Measurements from ENCODE around the gene B3GNT2. TPM values are rescaled to one million over a fixed set of nuclear protein-coding genes. Genes with fewer than 3 reads are reported as not detected.

The B3GNT2 gene
- total RNA-seq, 6 experiments from 2014 or later: 9.1 to 11.0 (median 9.9) TPM

- peaks cover 0 to 57% (median 8%) of the 10 kb centered on the region in 4 donors for H3K4me1 ChIP-seq
- TF ChIP-seq POLR2A (IDR thresholded peaks at IDR 0.05) (no peak), CTCF (IDR thresholded peaks at IDR 0.05) (no peak)
- H3K4me3 ChIP-seq: no peak overlapping the region
- H3K27me3 ChIP-seq: no peaks in the 10 kb centered on the region
- DNase-seq (no peak), ATAC-seq (peak; percentile 42 to 76 (median 46))
- no peaks in the 10 kb centered on the region for H3K36me3 ChIP-seq
- WGBS (ENCODE audit: insufficient coverage, low coverage, low lambda C conversion rate, missing lambda C conversion rate): 68% methylated on average over 8 of the region's 8 CpGs
- intact Hi-C loops (cut with DNase I): no loop called here
- H3K27ac ChIP-seq: peak overlapping the region in 2 of 3 donors; percentile 5 to 28
- H3K9me3 ChIP-seq: no peaks in the 10 kb centered on the region
These were observed 20.7 kb downstream of the B3GNT2 start for GRCh38 chr2:62216616-62217015.

- Histone ChIP-seq H3K4me3 (no peak overlapping the region), H3K4me1 (peaks cover 0 to 57% (median 8%) of the 10 kb centered on the region in 4 donors), H3K27ac (peak overlapping the region in 1 of 3 donors; percentile 28), H3K27me3 (no peaks in the 10 kb centered on the region), H3K9me3 (no peaks in the 10 kb centered on the region), H3K36me3 (peaks cover 0 to 1% (median under 1%) of the 10 kb centered on the region in 4 donors)
- WGBS (ENCODE audit: insufficient coverage, low coverage, low lambda C conversion rate, missing lambda C conversion rate): 75% methylated on average over 2 of the region's 10 CpGs
- intact Hi-C loops (cut with DNase I): no loop called here
- ATAC-seq (peak in 1 of 4 donors; percentile 16), DNase-seq (no peak)
- TF ChIP-seq POLR2A (IDR thresholded peaks at IDR 0.05) (no peak), CTCF (IDR thresholded peaks at IDR 0.05) (no peak)
These were observed 21.5 kb downstream of the B3GNT2 start for GRCh38 chr2:62217421-62217820.

GRCh38 chr2:62217970-62218369, 22.1 kb downstream of the B3GNT2 start:
- no peak for ATAC-seq
- Histone ChIP-seq H3K9me3 (no peaks in the 10 kb centered on the region), H3K36me3 (peaks cover 0 to 7% (median 3%) of the 10 kb centered on the region in 4 donors), H3K4me1 (peaks cover 0 to 57% (median 8%) of the 10 kb centered on the region in 4 donors), H3K4me3 (no peak overlapping the region), H3K27ac (peak overlapping the region in 1 of 3 donors; percentile 37), H3K27me3 (no peaks in the 10 kb centered on the region)
- DNase-seq: no peak
- intact Hi-C loops (cut with DNase I): no loop called here
- no peak for TF ChIP-seq CTCF (IDR thresholded peaks at IDR 0.05)
- no peak for TF ChIP-seq POLR2A (IDR thresholded peaks at IDR 0.05)
- 59% methylated on average over 5 of the region's 5 CpGs for WGBS (ENCODE audit: insufficient coverage, low coverage, low lambda C conversion rate, missing lambda C conversion rate)

GRCh38 chr2:62219407-62220159, 23.7 kb downstream of the B3GNT2 start:
- H3K27ac ChIP-seq: peak overlapping the region in 1 of 3 donors; percentile 7
- 65% methylated on average over 3 of the region's 4 CpGs for WGBS (ENCODE audit: insufficient coverage, low coverage, low lambda C conversion rate, missing lambda C conversion rate)
- peak in 3 of 4 donors; percentile 13 to 21 (median 14) for ATAC-seq
- no peak for DNase-seq
- peaks cover 0 to 14% (median 6%) of the 10 kb centered on the region in 4 donors for H3K36me3 ChIP-seq
- intact Hi-C loops (cut with DNase I): no loop called here
- no peak for TF ChIP-seq CTCF (IDR thresholded peaks at IDR 0.05)
- TF ChIP-seq POLR2A (IDR thresholded peaks at IDR 0.05): no peak
- H3K27me3 ChIP-seq: no peaks in the 10 kb centered on the region
- H3K4me1 ChIP-seq: peaks cover 0 to 57% (median 7%) of the 10 kb centered on the region in 4 donors
- no peak overlapping the region for H3K4me3 ChIP-seq
- H3K9me3 ChIP-seq: no peaks in the 10 kb centered on the region
